Ovary (tissue), 9 donors: ENCODE measurements around the gene KDM8. TPM values are rescaled to one million over a fixed set of nuclear protein-coding genes. Genes with fewer than 3 reads are reported as not detected.

ENCODE experiments used
- DNase-seq, 5 donors: peaks; one replicate each; pipeline ENCODE4 v3.0.0-alpha.2; 2019 to 2020
- H3K27ac ChIP-seq, 2 donors: fragments of 200-600 bp; one replicate each; pipeline versions ENCODE4 v1.5.1 to v1.8.0; 2019 to 2022
- H3K27me3 ChIP-seq: fragments of 200-600 bp; one replicate; pipeline ENCODE4 v1.8.0; 2022
- H3K36me3 ChIP-seq: fragments of 200-600 bp; sonication (generic); one replicate; pipeline ENCODE4 v1.5.1; 2019
- H3K4me1 ChIP-seq: one replicate; pipeline ENCODE4 v1.8.1; 2013; ENCODE audit warnings: mild to moderate bottlenecking, moderate library complexity; ENCODE audit not compliant: insufficient read depth
- H3K4me3 ChIP-seq: fragments of 200-600 bp; sonication (generic); one replicate; pipeline ENCODE4 v1.5.1; 2017
- H3K9me3 ChIP-seq, 2 donors: fragments of 200-600 bp in 1 of 2; sonication (generic) in 1 of 2; one replicate each; pipeline versions ENCODE4 v1.5.1 to v1.8.1; 2013 to 2019; ENCODE audit warnings: mild to moderate bottlenecking in 1 of 2, moderate library complexity in 1 of 2
- CTCF ChIP-seq, 3 donors: fragments of 450-650 bp in 2 of 3; fragments of 200-600 bp in 1 of 3; IDR thresholded peaks; one replicate each; pipeline versions ENCODE4 v1.5.1 to v1.8.0; 2016 to 2022; ENCODE audit warnings: antibody characterized with exemption in 3 of 3, mild to moderate bottlenecking in 1 of 3
- EP300 ChIP-seq: sonication (generic); formaldehyde crosslinking; IDR thresholded peaks from one replicate; pipeline ENCODE4 v1.6.1; 2017; ENCODE audit warnings: antibody characterized with exemption
- POLR2A ChIP-seq: fragments of 450-650 bp; IDR thresholded peaks from one replicate; pipeline ENCODE4 v1.6.1; 2017; ENCODE audit warnings: antibody characterized with exemption, mild to moderate bottlenecking, moderate library complexity
- WGBS, 3 donors: extraction: QIAGEN DNeasy Blood & Tissue Kit in 1 of 3; methylation state at CpG; one replicate each; pipeline versions ENCODE4 v1.1.5 to v1.1.7; 2013 to 2017; 5-methylcytosine and 5-hydroxymethylcytosine counted together
- intact Hi-C, 4 donors: fragments of 100-400 bp; cut with DNase I; formaldehyde crosslinking; loops; one replicate each; pipeline versions ENCODE4 v1.11.0 to v1.15.1; 2022 to 2023
- polyA plus RNA-seq, 2 donors: library from polyadenylated mRNA; stranded (reverse); fragments of 200-250 nt in 1 of 2; fragments of 350-450 nt in 1 of 2; fragmentation: Illumina TruSeq in 1 of 2; extraction: RNeasy Lipid Tissue Mini Kit (QIAGEN cat#74804) in 1 of 2; gene quantifications; one replicate each; pipeline ENCODE4 v1.2.3, GENCODE V29; 2013 to 2014
- total RNA-seq, 7 donors: library from RNA; depleted of rRNA in 2 of 7; stranded (reverse); fragments of >200 nt in 2 of 7; fragmentation: NEBNext Ultra II Directional in 3 of 7; extraction: Animal tissue kit (Norgen Biotek cat#: 25700) in 3 of 7; gene quantifications; one replicate each; pipeline versions ENCODE4 v1.1.0 to v1.2.4, GENCODE V29; 2016 to 2023
- donor health status: DM: no; HTN: no; CAD: no; lungs with moderate emphysema.
- donor health status: DM: no; HTN: no; CAD: no.
- donor health status: Bipolar disorder and iron deficiency.
- donor health status: DM: yes; HTN: yes; CAD: no.
- donor health status: DM: no; HTN: no; CAD: no.
- donor health status: DM: yes; HTN: yes; CAD: no.

Gene KDM8
- total and polyA plus RNA-seq, 9 donors = 3.7 to 11.0 (median 5.0) TPM

- TF ChIP-seq EP300 = no peak
- no peak for TF ChIP-seq CTCF (IDR thresholded peaks at IDR 0.05)
- TF ChIP-seq POLR2A = no peak
- Histone ChIP-seq H3K27ac (no peak overlapping the region), H3K9me3 (no peaks in the 10 kb centered on the region), H3K4me3 (no peak overlapping the region), H3K27me3 (no peaks in the 10 kb centered on the region), H3K4me1 (peaks cover 9% of the 10 kb centered on the region), H3K36me3 (no peaks in the 10 kb centered on the region)
- 89 to 93% (median 89%) methylated on average over 14 of the region's 14 CpGs for WGBS, 3 donors
- intact Hi-C loops = no loop called here
- no peak for DNase-seq
Measured at GRCh38 chr16:27224271-27224737, 21.0 kb downstream of the KDM8 start.

GRCh38 chr16:27224741-27225300 is 21.5 kb downstream of the KDM8 start:
- no peaks in the 10 kb centered on the region for H3K36me3 ChIP-seq

GRCh38 chr16:27225536-27226360 is 22.4 kb downstream of the KDM8 start:
- DNase-seq = peak in 1 of 5 donors; percentile 17
- H3K27ac ChIP-seq = no peak overlapping the region
- intact Hi-C loops = no loop called here
- TF ChIP-seq EP300 (no peak), POLR2A (no peak), CTCF (IDR thresholded peaks at IDR 0.05) (no peak)
- no peak overlapping the region for H3K4me3 ChIP-seq
- no peaks in the 10 kb centered on the region for H3K9me3 ChIP-seq
- peaks cover 9% of the 10 kb centered on the region for H3K4me1 ChIP-seq
- H3K36me3 ChIP-seq = no peaks in the 10 kb centered on the region
- 76 to 79% (median 78%) methylated on average over 27 of the region's 27 CpGs for WGBS, 3 donors
- H3K27me3 ChIP-seq = no peaks in the 10 kb centered on the region

More at GRCh38 chr16:27224741-27225300, 21.5 kb downstream of the KDM8 start:
- Histone ChIP-seq H3K27me3 (no peaks in the 10 kb centered on the region), H3K9me3 (no peaks in the 10 kb centered on the region), H3K27ac (no peak overlapping the region), H3K4me3 (no peak overlapping the region), H3K4me1 (peaks cover 9% of the 10 kb centered on the region)
- TF ChIP-seq EP300 (no peak), CTCF (IDR thresholded peaks at IDR 0.05) (no peak), POLR2A (no peak)
- WGBS, 3 donors = 83% methylated on average over 19 of the region's 19 CpGs
- peak in 1 of 5 donors; percentile 9 for DNase-seq
- intact Hi-C loops = no loop called here

GRCh38 chr16:27226476-27226875 is 23.1 kb downstream of the KDM8 start:
- H3K4me1 ChIP-seq = peaks cover 9% of the 10 kb centered on the region
- intact Hi-C loops = no loop called here
- H3K27me3 ChIP-seq = no peaks in the 10 kb centered on the region
- 78 to 82% (median 78%) methylated on average over 20 of the region's 20 CpGs for WGBS, 3 donors
- no peak for TF ChIP-seq POLR2A
- no peak for TF ChIP-seq CTCF (IDR thresholded peaks at IDR 0.05)
- TF ChIP-seq EP300 = no peak
- no peak overlapping the region for H3K4me3 ChIP-seq
- H3K9me3 ChIP-seq = no peaks in the 10 kb centered on the region
- no peak for DNase-seq
- no peak overlapping the region for H3K27ac ChIP-seq
- H3K36me3 ChIP-seq = no peaks in the 10 kb centered on the region
